ENCODE results near the gene ENDOU.

Gene ENDOU

DNA sequence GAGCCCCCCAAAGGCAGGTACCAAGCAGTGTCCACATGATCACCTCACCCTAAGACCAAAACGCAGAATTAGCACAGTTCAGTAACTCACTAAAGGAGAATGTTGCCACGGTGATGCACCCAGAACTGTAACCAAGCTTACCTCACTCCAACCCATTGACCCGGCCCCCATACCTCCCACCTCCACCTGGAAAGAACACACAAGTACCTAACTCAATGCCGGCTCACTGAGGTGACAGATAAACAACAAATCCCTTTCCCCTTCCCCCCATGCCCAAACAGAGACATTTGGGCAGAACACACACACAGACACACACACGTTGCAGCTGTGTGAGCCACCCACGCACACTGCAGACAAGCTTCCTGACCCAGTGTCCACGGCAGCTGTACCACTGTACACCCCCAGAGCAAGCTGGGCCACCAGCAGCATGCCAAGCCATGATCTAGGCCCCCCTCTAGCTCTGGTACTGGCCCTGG lies 32.1 kb upstream of the ENDOU start:
- DNase-seq = no peak

DNA sequence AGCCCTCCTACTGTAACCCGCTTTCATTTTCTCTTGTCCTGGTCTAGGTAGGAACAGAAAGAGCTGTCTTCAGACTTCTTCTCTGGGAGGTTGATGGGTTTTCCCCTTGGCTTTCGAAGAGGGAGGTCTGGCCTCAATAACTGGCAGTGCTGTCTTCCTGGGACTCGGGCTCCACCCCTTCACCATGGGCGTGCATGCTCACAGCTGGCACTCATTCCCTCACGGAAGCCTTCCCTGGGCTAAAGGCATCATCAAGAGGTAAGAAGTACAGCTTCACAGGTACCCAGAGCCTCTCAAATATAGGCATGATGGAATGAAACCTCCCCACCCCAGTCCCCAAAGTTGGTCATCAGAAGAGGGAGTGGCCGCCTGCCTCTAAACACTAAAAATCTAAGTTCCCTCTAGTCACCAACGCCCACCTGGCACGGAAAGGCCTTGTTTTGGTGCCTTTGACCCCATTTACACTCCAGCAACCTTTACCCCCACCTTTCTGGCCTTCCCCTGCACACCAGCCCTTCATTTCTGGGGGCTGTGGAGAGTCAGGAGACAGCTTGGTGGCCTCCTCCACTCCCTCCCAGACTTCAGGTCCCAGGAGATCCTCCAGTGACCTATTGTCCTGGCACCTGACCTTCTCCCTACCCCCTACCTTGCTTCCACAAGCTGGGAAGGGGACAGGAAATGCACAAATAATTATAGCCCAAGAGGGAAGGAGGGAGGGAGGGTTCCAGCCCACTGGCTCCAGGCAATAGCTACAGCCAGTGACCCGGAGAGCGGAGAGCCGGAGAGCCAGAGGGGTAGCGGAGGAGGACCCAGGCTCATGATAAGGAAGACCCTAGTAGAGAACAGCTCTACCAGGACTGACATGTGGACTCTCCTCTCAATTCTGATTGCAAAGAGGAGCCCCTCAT lies 30.6 kb upstream of the ENDOU start:
- no peak for DNase-seq

DNA sequence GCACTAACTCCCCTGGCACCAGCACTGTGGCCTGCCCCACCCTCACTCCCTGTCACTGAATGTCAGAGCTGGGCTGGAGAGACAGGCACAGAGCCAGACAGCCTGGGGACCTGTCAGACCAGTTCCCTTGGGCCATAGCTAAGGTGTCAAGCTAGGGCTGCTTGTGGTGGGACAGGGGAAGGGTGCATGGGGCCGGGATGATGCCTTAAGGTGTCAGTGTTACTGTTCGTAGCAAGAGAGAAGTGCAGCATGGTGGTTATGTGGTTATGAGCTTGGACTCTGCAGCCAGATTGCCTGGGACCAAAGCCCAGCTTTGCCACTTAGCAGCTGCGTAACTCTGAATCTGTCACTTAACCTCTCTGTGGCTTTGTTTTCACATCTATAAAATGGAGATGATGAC lies 29.6 kb upstream of the ENDOU start:
- DNase-seq = no peak

DNA sequence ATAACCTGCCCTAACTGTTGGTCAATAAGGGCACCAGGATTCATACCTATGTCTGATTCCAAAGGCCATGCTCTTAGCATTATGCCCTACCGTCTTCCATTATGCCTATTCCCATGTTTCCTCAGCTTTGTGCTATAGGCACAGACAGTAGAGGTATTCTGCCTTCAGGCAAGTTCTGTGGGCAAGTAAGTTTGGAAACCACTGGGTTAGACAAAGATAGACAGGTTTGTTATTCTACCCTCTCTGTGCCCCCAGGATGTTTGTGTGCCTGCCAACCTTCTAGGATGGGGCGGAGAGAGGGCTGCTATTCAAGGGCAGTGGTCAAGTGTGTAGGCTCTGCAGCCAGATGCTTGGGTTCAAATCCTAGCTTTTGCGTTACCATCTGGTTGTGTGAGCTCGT lies 28.8 kb upstream of the ENDOU start:
- DNase-seq = no peak

DNA sequence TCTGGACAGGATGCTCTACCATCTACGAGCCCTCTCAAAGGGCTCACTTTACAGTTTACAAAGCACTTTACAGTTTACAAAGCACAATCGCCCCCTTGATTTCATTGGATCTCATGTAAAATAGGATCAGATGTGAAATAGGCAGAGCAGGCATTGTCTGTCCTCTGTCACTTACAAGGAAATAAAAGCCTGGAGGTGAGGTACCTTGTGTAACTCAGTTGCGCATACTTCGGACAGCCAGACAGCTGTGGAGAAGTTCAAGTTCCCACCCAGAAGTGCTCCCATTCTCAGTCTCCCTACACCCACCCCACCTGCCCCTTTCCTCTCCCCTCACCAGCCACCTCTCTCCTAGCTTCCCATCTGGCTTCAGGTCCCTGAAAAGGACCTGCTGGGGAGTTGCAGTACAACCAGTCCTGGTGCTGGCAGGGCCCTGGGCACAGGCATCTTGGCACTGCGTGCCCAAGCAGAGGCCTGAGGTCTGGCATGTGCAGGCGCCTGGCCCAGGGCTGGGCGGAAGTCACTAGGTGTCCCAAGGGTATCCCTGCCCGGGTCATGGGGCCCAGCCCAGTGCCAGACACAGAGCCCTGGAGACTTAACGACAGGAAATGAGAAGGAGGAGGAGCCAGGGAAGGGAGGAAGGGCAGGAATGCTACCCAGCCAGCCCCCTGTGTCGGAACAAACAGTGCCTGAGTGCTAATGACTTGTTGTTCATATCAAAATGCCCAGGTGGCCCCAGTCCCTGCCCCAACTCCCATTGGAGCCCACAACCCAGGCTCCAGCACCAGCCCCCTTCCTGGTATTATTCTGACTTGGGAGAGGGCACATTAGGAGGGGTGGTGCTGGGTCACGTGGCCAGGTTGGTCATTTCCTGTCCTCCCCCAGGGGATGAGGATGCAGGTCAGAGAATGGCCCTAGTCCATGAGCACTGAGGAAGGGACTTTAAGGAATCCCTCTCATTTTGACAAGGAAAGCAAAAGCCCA lies 28.0 kb upstream of the ENDOU start:
- DNase-seq = no peak

DNA sequence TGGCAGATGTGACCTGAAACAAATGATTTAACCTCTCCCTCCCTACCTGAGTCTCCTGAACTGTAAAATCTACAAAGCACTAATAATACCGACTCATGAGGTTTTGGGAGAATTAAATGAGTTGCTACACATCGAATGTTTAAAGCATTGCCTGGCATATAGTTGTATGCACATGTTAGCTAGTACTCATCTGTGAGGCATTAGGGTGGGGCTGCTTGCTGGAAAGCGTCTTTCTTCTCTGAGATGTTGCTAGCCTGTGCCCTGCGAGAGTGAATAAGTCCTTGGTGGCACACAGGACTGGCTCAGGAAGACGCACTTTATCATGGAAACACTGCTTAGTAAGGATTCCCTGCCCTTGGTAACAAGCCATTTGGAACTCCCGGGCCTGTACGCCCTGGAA lies 27.3 kb upstream of the ENDOU start:
- no peak for DNase-seq

DNA sequence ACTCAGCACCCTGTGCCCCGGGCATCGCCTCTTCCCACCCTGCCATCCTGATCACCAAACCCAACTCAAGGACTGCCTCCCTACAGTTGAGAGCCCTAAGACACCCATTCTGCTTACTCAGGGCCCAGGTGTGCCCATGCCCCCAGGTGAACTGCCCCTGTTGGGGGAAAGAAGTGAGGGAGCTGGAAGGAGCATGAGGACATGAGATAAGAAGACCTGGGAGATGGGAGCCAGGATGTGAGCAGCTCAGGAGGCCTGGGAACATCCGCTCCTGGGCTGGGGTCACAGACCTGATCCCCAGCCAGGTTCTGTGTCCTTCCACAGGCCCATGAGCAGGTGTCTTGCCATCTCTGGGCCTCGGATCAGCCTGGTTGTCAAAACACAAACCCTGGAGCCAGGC lies 26.8 kb upstream of the ENDOU start:
- no peak for DNase-seq

DNA sequence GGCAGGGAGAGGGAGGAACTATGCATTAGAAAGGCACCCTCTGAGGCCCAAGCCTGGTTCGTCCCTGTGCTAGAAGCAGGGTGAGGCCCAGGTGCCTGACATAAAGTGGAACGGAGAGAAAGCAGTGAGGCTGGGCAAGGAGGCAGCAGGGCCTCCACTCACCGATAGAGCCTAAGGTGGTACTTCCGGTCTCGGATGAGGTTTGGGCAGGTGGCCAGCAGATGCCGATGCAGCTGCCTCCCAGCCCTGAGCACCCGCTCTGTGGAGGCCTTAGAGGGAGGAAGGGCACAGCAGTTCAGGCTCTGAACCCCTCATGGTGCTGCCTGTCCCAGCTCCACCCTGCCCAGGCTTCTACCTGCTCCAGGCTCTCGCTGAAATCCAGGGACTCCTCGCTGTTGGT lies 26.3 kb upstream of the ENDOU start:
- no peak for DNase-seq

DNA sequence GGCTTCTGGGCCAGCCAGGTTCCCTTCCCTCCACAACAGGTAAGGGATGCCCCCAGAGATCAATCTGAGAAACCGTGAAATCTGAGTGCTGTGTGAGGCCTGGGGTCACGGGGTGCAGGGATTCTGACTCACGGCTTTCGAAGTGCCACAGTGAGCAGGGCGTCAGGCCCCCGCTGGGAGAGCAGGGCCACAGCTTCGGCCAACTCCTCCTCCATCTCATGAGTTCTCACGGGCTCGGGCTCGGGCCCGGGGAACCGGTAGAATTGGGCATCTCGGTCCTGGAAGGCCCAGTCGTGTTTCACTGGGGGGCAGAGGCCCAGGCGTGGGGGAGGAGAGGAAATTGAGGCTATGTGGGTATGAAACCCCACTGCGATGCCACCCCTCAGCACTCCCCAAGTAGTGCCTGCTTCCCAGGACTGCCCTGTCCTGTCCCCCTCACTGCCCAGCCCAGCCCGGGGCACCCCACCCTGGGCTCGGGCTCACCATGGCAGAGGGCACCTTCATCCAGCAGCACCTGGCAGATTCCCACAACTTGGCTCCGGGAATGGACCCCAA lies 25.7 kb upstream of the ENDOU start:
- DNase-seq = no peak

DNA sequence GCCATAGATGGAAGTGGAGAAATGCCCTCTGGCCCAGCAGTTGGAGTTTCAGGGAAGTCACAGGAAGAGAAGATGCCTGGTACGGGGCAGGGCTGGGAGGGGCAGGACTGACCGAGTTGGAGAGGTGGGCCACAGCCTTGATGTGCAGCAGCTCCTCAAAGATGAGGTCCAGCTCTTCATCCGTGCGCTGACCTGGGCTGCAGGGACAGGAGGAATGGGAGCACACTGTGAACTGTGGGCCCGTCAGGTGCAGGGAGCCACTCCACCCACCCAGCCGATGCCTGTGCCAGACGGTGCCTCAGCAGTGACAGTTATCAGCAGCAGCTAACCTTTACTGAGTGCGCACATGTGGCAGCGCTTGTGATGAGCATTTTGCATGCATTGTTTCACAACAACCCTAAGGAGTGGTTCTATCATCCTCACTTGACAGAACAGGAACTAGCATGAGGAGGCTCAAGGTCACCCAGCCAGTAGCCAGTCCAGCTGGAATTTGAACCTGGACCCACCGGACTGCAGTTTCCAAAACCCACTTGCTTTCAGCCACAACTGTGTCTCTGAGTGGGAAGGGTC lies 25.0 kb upstream of the ENDOU start:
- no peak for DNase-seq

DNA sequence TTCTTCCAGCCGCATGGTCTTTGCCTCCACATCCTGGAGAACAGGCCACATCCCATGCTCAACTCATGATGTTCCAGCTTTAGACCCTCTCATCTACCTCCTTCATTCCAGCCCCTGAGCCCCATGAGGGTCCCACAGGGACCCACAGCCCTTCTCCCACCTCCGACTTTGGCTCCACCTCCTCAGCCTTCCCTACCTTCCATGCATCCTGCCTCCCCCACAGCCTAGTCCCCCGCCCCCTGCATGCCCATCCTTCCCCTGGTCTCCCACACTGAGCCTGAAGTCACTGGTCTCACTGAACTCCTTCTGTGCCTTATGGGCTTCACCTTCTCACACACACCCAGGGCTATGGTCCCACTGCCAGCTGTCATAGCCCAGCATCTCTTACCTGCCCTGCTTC lies 23.6 kb upstream of the ENDOU start:
- DNase-seq = no peak

DNA sequence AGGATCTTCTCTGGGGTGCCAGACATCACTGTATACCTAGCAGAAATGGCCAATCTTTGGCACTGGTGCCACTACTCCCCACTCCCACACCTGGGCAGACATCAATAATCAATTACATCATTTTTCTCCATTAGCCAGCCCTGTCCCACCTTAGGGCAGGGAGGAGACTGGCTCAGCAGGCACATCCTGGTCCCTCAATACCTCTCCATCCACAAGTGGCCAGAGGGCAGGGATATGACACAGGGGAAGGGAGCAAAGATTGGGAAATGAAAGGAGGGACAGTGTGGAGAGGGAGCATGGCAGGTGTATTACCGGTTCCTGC lies 23.2 kb upstream of the ENDOU start:
- DNase-seq = no peak

DNA sequence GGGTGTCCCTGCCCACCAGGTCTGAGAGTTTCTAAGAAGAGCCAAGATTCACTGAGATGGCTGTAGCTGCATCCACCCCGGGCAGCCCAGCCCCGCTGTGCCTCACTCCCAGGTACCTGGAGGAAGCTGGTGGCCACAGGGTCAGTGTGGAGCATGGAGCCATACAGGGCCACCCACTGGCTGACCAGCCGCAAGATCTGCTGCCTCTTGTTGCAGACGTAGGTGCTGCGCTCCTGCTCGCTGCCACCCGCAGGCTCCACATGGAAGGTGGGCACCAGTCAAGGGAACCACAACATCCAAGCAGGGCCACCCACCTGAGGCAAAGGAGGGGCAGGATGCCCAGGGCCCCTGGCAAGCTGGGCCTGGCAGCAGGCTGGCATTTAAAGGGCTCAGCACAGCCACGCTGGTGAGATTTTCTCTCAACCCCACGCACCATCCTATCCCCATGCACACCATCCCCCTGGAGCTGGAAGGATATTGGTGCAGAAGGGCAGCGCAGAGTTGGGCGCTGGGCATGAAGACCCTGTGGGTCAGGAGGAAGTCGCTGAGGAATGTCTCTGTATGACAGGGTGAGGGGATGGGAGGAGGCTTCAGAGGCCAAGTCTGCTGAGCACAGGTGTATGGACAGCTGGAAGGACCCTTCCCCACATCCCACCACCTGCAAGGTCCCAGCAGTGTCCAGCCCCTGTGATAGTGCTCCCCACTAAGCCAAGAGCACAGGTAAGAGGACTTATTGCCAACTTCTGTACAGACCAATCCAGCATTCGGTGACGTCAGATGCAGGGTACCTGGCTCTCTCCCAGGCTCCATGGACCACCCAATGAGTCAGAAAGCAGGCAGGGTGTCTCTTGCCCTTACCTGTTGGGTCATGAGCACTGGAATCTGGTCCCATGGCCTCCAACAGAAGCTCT lies 22.6 kb upstream of the ENDOU start:
- no peak for DNase-seq

DNA sequence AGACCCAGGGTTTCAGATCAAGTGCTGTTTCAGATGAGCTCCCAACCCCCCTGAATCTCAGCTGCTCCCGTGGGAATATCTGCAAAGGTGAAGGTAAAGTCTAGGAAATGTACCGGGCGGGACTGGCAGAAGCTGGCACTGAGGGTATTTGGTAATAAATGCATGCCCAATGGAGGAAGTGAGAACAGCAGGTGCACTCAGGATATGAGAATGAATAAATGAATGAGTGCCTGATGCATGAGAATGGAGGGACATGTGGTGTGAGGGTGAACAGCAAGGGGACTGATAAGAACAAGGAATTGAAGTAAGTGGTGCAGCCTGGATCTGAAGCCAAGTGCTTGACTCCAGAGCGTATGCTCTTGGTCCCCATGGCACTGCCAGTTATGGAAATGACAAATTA lies 21.8 kb upstream of the ENDOU start:
- DNase-seq = no peak

DNA sequence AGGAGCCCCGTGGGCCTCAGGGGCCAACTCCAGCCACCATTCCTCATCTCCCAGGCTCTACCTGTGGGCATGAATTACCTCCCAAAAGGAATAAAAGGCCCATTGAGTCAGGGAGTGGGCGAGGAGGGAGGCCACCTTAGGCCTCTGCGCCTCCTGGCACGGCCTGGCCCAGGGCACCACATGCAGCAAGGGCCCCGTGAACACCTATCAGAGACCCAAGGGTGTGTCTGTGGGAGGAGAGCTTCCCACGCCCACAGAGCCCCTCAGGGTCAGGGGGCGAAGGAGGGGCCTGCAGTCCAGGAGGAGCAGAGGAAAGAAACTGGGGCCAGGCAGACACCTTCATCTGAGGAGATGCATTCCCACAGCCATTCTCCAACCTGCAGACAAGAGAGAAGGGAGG lies 21.2 kb upstream of the ENDOU start:
- no peak for DNase-seq

DNA sequence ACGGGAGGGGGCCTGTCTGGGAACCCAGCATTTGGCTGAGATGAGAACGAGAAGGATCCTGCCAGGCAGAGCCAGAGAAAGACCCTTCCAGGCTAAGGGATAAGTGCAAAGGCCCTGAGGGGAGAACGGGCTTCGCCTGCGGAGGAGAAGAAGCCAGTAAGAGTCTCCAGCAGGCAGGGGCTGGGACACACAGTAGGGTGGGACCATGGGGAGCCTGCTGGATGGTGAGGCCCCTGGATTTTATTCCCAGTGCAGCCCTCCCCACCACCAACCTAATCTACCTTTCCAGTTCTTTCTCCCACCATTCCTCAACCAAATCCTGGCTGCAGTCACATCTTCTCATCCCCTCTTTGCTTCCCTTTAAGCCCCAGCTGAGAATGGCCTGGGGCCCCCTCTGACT lies 20.8 kb upstream of the ENDOU start:
- DNase-seq = no peak

DNA sequence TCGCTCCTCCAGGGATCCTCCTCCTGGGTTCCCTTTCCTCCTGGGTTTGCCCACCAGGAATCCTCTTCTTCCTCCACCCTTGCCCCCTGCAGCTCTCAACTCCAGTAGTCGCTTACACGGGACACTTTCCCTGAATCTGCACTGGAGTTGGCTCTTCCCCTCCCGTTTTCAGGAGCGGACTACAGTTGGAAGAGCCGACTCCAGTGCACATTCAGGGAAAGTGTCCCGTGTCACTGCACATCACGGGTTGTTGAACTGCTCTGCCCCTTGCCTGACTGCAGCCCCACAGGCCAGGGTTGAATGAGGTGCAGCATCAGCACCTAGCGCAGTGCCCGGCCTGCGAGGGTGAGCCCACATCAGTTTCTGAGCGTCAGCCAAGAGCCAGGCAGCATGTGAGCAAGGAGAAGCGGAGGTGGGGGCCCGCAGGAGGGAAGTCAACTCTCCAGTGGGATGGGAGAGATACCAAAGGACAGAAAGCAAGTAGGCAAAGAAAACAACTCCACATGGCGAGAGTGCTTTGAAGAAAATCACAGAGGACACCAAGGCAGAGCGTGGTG lies 20.3 kb upstream of the ENDOU start:
- DNase-seq = no peak

DNA sequence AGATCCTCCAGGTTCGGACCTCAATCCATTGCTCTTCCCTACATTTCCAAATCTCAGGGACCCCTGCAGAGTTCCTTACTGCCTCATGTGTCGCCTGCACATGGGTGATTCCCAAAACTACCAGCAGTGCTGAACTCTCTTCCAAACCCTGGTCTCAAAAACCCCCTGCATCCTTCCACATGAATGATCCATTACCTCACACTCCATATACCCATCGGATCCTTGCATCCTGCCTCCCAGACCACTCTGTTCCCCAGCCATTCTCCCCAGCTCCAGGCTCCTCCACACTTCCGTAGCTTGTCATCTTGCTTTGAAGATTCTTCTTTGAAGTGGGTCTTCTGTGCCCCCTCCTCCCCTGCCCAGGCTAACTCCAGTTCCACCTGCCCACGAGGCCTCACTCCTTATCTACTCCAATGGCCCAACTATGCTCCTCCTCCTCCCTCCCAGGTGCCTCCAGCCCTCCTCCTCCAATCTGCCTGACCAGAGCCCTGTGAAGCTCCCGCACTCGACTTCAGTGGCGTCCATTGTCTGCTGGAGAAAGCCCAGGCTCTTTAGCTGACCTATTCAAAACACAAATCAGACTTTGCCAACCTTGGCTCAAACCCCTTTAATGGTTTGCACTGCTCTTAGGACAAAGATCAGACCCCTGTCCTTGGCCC lies 19.6 kb upstream of the ENDOU start:
- DNase-seq = no peak

DNA sequence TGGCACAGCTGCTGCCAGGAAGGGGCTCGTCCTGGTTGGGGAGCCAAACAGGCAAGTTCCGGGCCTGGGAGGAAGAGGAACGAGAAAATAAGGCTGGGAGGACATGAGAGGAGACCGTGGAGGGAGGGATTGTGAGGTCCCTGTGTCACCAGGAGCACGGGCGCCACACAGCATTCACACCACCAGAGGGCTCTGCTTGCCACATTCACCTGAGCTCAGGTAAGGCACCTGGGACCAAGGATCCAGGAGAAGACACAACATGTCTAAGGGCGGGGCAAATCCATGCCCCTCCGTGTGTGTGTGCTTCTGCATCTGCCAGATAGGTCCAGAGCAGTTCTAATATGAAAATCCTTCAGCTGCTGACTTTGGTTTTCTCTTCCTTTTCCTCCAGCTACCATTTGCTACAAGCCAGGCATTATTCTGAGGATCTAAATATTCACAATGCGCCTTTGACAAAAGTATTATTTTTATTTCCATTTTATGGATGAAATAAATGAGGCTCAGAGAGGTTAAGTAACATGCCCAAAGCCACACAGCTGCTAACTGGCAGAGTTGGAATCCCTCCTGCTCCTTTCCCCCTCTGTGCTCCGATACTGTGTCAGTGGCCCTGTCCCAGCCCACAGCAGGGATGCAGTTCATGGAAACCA lies 18.8 kb upstream of the ENDOU start:
- DNase-seq = peak; percentile 58

DNA sequence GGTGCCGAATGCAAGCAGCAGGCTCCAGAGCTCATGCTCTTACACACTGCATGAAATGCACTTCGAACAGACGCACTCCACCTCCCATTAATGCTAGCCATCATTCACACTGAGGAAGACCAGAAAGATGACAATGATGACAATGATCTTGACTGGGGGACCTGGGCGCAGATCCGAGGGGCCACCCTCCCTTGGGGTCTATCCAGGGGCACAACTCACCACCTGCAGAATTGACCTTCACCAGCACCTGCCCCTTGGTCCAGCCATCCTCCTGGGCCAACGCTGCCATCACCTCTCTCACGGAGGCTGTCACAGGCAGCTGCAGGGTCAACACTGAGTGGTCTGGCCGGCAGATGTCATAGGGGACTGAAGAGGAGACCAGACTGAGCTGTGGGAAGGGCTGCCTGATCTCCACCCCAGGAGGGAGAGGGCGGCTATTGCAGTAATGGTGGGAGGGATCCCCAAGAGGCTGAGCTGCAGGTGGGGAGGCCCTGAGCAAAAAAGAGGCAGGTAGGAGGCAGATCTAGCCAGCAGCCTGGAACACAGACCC lies 18.1 kb upstream of the ENDOU start:
- DNase-seq = no peak

All from CD4-positive, alpha-beta T cell treated with Interferon gamma for 1 hour (primary cell).